Measurements from ENCODE around the gene WRAP73. TPM values are rescaled to one million over a fixed set of nuclear protein-coding genes. Genes with fewer than 3 reads are reported as not detected.
A peak's percentile ranks its signal among the peaks of the same experiment; 100 is the strongest.

WRAP73 gene
- total and polyA plus RNA-seq, 2 experiments from 2014 or later = 22.6 to 43.3 TPM

GRCh38 chr1:3599286-3599811, 50.6 kb downstream of the WRAP73 start (continued):
- TF ChIP-seq ZNF462 (CRISPR knock-in tag; IDR thresholded peaks at IDR 0.05) (no peak), EZH2phosphoT487 (IDR thresholded peaks at IDR 0.05; ENCODE audit: unreplicated experiment) (no peak)

DNA sequence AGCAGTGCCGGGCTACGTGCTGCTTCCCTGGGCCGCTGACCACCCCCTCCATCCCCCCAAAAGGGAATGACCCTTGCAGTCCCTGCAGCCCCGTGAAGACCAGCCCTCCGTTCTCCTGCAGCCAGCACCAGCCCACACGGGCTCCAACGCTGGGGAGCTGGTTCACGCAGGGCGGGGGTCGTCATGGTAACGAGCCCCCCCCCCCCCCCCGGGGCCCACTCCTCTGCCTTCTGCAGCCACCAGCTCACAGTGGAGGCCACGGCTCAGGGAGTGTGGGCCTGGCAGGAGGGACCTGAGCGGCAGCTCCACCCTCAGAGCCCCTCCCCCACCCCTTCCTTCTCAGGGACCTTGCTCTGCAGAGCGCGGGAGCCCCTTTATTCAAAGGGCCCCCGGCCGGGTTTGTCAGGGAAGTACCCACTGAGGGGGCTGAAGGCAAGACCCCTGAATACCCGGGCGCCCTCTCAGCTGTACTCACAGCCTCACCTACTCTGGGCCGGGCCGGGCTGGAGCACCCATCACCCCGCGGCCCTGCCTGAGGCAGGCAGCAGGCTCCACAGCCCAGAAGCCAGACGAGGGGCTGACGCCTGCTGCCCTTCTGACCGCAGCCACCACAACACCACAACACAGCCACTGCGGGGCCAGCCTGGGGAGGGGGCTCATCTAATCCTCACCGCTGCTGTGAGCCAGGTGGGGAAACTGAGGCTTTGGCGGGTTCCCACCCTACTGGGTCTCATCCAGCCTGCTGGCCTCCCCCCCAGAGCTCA, 51.2 kb downstream of the WRAP73 start:
- H3K27me3 Mint-ChIP-seq (ENCODE audit: insufficient read depth, low read depth, poor library complexity) = peaks cover 4% of the 10 kb centered on the region
- no peak overlapping the region for H3K4me3 Mint-ChIP-seq
- Histone ChIP-seq H4K20me1 (replicated peaks; ENCODE audit: insufficient read depth) (no peaks in the 10 kb centered on the region; the same call in 1 of the 2 replicates), H3K4me1 (ENCODE audit: insufficient read depth) (peaks cover 17% of the 10 kb centered on the region; the same call in 1 of the 2 replicates), H2AFZ (no peak overlapping the region), H3K79me2 (replicated peaks; ENCODE audit: insufficient read depth) (no peaks in the 10 kb centered on the region), H3K4me2 (peak overlapping the region; percentile 38; the same call in 1 of the 2 replicates), H3K27ac (ENCODE audit: low read depth) (no peak overlapping the region), H3K4me3 (no peak overlapping the region), H3F3A (replicated peaks; ENCODE audit: low read depth) (0 out of 2 replicates have a peak, but pooled peaks cover 3% of the 10 kb centered on the region), H3K36me3 (ENCODE audit: insufficient read depth) (no peaks in the 10 kb centered on the region), H3K9me2 (ENCODE audit: insufficient read depth) (no peaks in the 10 kb centered on the region), H3K27me3 (ENCODE audit: insufficient read depth) (no peaks in the 10 kb centered on the region)
- ATAC-seq (peak; percentile 62), DNase-seq (ENCODE audit: low spot score) (peak; percentile 61)
- H3K4me1 Mint-ChIP-seq = peaks cover 18% of the 10 kb centered on the region
- H3K9me3 Mint-ChIP-seq = no peaks in the 10 kb centered on the region
- no peak overlapping the region for H3K27ac Mint-ChIP-seq
- H3K36me3 Mint-ChIP-seq (ENCODE audit: low read depth) = no peaks in the 10 kb centered on the region; the same call in 2 of the 3 replicates
- TF ChIP-seq JUNB (IDR thresholded peaks at IDR 0.05; ENCODE audit: unreplicated experiment) (no peak), ETS1 (IDR thresholded peaks at IDR 0.05) (no peak), STAT1 (IDR thresholded peaks at IDR 0.05; ENCODE audit: unreplicated experiment) (no peak), ZNF462 (CRISPR knock-in tag; IDR thresholded peaks at IDR 0.05) (no peak), CREB1 (CRISPR knock-in tag; IDR thresholded peaks at IDR 0.05; ENCODE audit: low read depth) (no peak), ZNF331 (CRISPR knock-in tag; IDR thresholded peaks at IDR 0.05; ENCODE audit: low read depth) (no peak)

Data from GM23338 (cell line).